Activated CD4-positive, CD25-positive, alpha-beta regulatory T cell treated with anti-CD3 and anti-CD28 coated beads, Interleukin-2, amount 50 U/mL, for 24 hours (primary cell): ENCODE results near the gene FGF4.

Experiments
- ATAC-seq, 2 donors: fragments of 150-1000 bp; cut with Tn5 transposase; one replicate each; pipeline ENCODE4 v1.10.0; 2021; ENCODE audit warnings: mild to moderate bottlenecking in 1 of 2, moderate library complexity in 1 of 2

The FGF4 gene

GRCh38 chr11:69721106-69721505 lies 54.0 kb downstream of the FGF4 start:
- no peak for ATAC-seq
